DND-41 (cell line): ENCODE measurements around the gene SLX4.

ENCODE experiments used
- ATAC-seq: fragments of 200-7000 bp; cut with Tn5 transposase; 3 replicates; pipeline ENCODE4 v1.9.1; 2021; ENCODE audit warnings: low read depth; ENCODE audit not compliant: insufficient read depth
- DNase-seq: peaks from one replicate; pipeline ENCODE4 v3.0.0-alpha.2; 2020
- H2AFZ ChIP-seq: 2 replicates; pipeline ENCODE4 v1.6.0; 2012; ENCODE audit warnings: low read depth, low read length
- H3K27ac ChIP-seq: 2 replicates; pipeline ENCODE4 v1.5.1; 2012; ENCODE audit warnings: low read length, inconsistent platforms
- H3K27me3 ChIP-seq: fragments of 200-600 bp; sonication (generic); 2 replicates; pipeline ENCODE4 v1.6.0; 2012; ENCODE audit warnings: low read length, mild to moderate bottlenecking, inconsistent platforms; ENCODE audit not compliant: insufficient read depth, poor library complexity
- H3K36me3 ChIP-seq: 2 replicates; pipeline ENCODE4 v1.5.1; 2012; ENCODE audit warnings: low read length, inconsistent platforms; ENCODE audit not compliant: insufficient read depth
- H3K4me1 ChIP-seq: 2 replicates; pipeline ENCODE4 v1.5.1; 2012; ENCODE audit warnings: mild to moderate bottlenecking, low read length; ENCODE audit not compliant: insufficient read depth
- H3K4me2 ChIP-seq: 2 replicates; pipeline ENCODE4 v1.6.0; 2012; ENCODE audit warnings: mild to moderate bottlenecking, moderate library complexity, low read length, inconsistent platforms; ENCODE audit not compliant: insufficient read depth
- H3K4me3 ChIP-seq, 2 experiments: fragments of 200-600 bp in 1 of 2; shearing (Covaris generic) in 1 of 2; 2 replicates each; pipeline ENCODE4 v1.5.1; 2012 to 2016; ENCODE audit warnings: inconsistent platforms in 2 of 2, low read length in 2 of 2, mild to moderate bottlenecking in 2 of 2, low read depth in 1 of 2, moderate library complexity in 1 of 2
- H3K79me2 ChIP-seq: 2 replicates; pipeline ENCODE4 v1.6.0; 2012; ENCODE audit warnings: low read length, inconsistent platforms; ENCODE audit not compliant: insufficient read depth
- H3K9ac ChIP-seq: 2 replicates; pipeline ENCODE4 v1.6.0; 2012; ENCODE audit warnings: low read depth, mild to moderate bottlenecking, inconsistent platforms, low read length, moderate library complexity
- H3K9me3 ChIP-seq: 2 replicates; pipeline ENCODE4 v1.5.1; 2012; ENCODE audit warnings: low read length, moderate library complexity, mild to moderate bottlenecking, inconsistent platforms; ENCODE audit not compliant: insufficient read depth, severe bottlenecking
- H4K20me1 ChIP-seq: 2 replicates; pipeline ENCODE4 v1.6.0; 2012; ENCODE audit warnings: low read length; ENCODE audit not compliant: insufficient read depth
- EZH2 ChIP-seq: IDR thresholded peaks from 3 replicates; pipeline ENCODE4 v1.6.1; 2012; ENCODE audit warnings: borderline replicate concordance, low read depth, mild to moderate bottlenecking, moderate library complexity, low read length, inconsistent platforms; ENCODE audit not compliant: severe bottlenecking
- TF ChIP-seq, protein P1 (sequence below): IDR thresholded peaks from 2 replicates; pipeline ENCODE4 v1.5.1; 2012; ENCODE audit warnings: borderline replicate concordance, low read length, moderate library complexity, mild to moderate bottlenecking; ENCODE audit not compliant: poor library complexity, severe bottlenecking; ENCODE audit errors: extremely low read depth

Gene SLX4

DNA sequence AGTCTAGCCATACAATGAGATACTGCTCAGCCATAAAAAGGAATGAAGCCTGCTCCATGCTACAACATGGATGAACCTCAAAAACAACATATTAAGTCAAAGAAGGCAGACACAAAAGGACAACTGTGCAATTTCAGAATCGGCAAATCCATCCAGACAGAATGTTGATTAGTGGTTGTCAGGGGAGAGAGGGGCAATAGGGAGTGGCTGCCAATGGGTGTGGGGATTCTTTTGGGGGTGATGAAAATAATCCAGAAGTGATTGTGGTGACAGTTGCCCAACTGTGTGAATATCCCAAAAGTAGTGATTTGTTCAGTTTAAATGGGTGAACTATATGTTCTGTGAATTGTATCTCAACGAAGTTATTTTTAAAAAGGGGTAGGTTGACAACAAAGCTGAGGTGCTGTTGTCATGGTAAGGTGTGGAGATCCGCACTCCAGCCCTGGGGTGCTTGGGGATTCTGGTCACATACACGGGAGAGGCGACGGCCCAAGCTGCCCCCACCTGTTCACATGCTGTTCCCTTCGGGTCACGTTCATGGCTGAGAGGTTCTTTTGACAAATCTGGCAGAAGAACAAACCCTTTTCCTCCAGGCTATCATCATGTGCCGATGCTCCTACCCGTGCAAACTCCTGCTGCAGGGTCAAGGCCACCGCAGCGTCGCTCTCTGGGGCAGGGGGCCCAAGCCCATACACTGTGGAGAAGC, 9.6 kb downstream of the SLX4 start:
- H3K9me3 ChIP-seq = peaks cover 4% of the 10 kb centered on the region
- ATAC-seq (no peak), DNase-seq (no peak)
- no peak overlapping the region for H3K27ac ChIP-seq
- peaks cover 45% of the 10 kb centered on the region for H3K36me3 ChIP-seq
- no peaks in the 10 kb centered on the region for H4K20me1 ChIP-seq
- TF ChIP-seq, protein P1, sequence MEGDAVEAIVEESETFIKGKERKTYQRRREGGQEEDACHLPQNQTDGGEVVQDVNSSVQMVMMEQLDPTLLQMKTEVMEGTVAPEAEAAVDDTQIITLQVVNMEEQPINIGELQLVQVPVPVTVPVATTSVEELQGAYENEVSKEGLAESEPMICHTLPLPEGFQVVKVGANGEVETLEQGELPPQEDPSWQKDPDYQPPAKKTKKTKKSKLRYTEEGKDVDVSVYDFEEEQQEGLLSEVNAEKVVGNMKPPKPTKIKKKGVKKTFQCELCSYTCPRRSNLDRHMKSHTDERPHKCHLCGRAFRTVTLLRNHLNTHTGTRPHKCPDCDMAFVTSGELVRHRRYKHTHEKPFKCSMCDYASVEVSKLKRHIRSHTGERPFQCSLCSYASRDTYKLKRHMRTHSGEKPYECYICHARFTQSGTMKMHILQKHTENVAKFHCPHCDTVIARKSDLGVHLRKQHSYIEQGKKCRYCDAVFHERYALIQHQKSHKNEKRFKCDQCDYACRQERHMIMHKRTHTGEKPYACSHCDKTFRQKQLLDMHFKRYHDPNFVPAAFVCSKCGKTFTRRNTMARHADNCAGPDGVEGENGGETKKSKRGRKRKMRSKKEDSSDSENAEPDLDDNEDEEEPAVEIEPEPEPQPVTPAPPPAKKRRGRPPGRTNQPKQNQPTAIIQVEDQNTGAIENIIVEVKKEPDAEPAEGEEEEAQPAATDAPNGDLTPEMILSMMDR = no peak
- no peaks in the 10 kb centered on the region for H3K79me2 ChIP-seq
- H2AFZ ChIP-seq = no peak overlapping the region
- H3K4me1 ChIP-seq = no peaks in the 10 kb centered on the region
- no peak overlapping the region for H3K4me3 ChIP-seq
- no peak overlapping the region for H3K4me2 ChIP-seq
- H3K9ac ChIP-seq = no peak overlapping the region
- no peaks in the 10 kb centered on the region for H3K27me3 ChIP-seq

DNA sequence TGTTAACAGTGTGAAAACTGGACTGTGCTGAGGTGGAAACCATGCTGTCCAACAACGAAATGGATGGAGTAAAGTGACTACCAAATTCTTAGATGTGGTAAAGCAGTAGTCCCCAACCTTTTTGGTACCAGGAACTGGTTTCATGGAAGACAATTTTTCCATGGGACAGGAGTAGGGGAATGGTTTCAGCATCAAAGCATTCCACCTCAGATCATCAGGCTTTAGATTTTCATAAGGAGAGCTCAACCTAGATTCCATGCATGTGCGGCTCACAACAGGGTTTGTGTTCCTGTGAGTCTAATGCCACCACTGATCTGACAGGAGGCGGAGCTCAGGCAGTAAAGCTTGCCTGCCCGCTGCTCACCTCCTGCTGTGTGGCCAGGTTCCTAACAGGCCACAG, 11.5 kb downstream of the SLX4 start:
- ATAC-seq (no peak), DNase-seq (no peak)
- H3K4me2 ChIP-seq = no peak overlapping the region
- no peak overlapping the region for H3K4me3 ChIP-seq
- no peak overlapping the region for H3K9ac ChIP-seq
- H3K4me1 ChIP-seq = no peaks in the 10 kb centered on the region
- TF ChIP-seq EZH2 = no peak
- TF ChIP-seq, protein P1 = no peak
- H2AFZ ChIP-seq = no peak overlapping the region
- no peaks in the 10 kb centered on the region for H4K20me1 ChIP-seq
- no peaks in the 10 kb centered on the region for H3K79me2 ChIP-seq
- peaks cover 45% of the 10 kb centered on the region for H3K36me3 ChIP-seq
- H3K27ac ChIP-seq = no peak overlapping the region
- H3K27me3 ChIP-seq = no peaks in the 10 kb centered on the region
- peaks cover 4% of the 10 kb centered on the region for H3K9me3 ChIP-seq

DNA sequence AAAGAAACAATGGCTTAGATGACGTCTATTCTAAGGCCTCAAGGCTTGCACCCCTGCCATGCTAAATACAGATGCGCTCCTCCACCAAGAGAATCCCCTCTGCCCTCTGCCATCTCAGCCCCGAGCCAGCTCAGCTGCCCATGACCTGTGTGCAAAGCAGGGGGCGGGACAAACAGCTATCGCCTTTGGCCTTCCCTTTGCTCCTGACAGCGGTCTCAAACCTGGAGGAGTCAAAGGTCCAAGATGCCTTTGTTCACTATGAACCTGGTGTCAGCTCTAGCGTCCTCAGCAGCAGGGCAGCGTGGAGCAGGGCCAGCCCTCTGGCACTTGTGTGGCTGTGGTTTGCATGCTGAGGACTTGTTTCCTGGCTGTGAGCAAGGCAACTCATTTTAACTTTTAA, 12.3 kb downstream of the SLX4 start:
- TF ChIP-seq EZH2 = no peak
- TF ChIP-seq, protein P1 = no peak
- ATAC-seq = no peak
- Histone ChIP-seq H3K4me2 (no peak overlapping the region), H3K36me3 (peaks cover 48% of the 10 kb centered on the region), H4K20me1 (no peaks in the 10 kb centered on the region), H3K27me3 (no peaks in the 10 kb centered on the region), H3K9ac (no peak overlapping the region), H3K9me3 (peaks cover 4% of the 10 kb centered on the region), H2AFZ (no peak overlapping the region), H3K4me3 (no peak overlapping the region), H3K4me1 (no peaks in the 10 kb centered on the region), H3K79me2 (no peaks in the 10 kb centered on the region), H3K27ac (no peak overlapping the region)
- no peak for DNase-seq
